GM13977 (cell line): Measurements from ENCODE around the gene SCYGR7.
"Not testable (repeated sequence)": the region's sequence is repeated elsewhere in the genome, so short reads cannot be mapped to it uniquely, and the experiment has no call there.

Source experiments
- DNase-seq: peaks from one replicate; pipeline ENCODE4 v3.0.0; 2012; ENCODE audit warnings: low spot score
- in situ Hi-C: fragments of 300-500 bp; cut with MboI; formaldehyde crosslinking; loops from one replicate; pipeline ENCODE4 v1.12.0; 2022; ENCODE audit warnings: low sequenced_read_pairs, low pct_unique_long_range_greater_than_20kb, mixed read lengths, inconsistent platforms; ENCODE audit not compliant: unreplicated experiment
- TF ChIP-seq, protein P1 (sequence below): IDR thresholded peaks from 2 replicates; pipeline ENCODE4 v1.5.1; 2012; ENCODE audit warnings: mild to moderate bottlenecking, control low read depth; ENCODE audit not compliant: insufficient read depth; ENCODE audit errors: extremely low read depth, missing control alignments

The SCYGR7 gene

DNA sequence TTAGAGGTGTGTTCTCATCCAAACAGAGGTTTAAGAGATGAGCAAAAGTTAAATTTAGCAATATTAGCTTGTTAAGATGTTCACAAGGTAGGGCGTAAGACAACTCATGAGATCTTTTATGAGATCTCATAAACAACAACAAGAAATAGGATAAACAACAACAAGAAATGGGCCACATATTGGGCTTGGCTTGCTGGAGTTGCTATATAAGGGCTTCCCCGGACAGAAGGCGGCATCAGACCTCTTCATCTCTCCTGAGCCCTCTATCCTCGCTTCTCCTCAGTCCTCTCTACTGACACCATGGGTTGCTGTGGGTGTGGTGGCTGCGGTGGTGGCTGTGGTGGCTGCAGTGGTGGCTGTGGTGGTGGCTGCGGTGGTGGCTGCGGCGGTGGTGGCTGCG, 17.5 kb downstream of the SCYGR7 start, which contains the start of gene SCYGR8:
SCYGR8 (plus strand) TSS at position 301 of the 400 bp plus-strand sequence; CDS start at position 301, 0 bp downstream.
- no peak for DNase-seq
- TF ChIP-seq, protein P1, sequence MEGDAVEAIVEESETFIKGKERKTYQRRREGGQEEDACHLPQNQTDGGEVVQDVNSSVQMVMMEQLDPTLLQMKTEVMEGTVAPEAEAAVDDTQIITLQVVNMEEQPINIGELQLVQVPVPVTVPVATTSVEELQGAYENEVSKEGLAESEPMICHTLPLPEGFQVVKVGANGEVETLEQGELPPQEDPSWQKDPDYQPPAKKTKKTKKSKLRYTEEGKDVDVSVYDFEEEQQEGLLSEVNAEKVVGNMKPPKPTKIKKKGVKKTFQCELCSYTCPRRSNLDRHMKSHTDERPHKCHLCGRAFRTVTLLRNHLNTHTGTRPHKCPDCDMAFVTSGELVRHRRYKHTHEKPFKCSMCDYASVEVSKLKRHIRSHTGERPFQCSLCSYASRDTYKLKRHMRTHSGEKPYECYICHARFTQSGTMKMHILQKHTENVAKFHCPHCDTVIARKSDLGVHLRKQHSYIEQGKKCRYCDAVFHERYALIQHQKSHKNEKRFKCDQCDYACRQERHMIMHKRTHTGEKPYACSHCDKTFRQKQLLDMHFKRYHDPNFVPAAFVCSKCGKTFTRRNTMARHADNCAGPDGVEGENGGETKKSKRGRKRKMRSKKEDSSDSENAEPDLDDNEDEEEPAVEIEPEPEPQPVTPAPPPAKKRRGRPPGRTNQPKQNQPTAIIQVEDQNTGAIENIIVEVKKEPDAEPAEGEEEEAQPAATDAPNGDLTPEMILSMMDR = no peak
- in situ Hi-C loops = no loop called here

DNA sequence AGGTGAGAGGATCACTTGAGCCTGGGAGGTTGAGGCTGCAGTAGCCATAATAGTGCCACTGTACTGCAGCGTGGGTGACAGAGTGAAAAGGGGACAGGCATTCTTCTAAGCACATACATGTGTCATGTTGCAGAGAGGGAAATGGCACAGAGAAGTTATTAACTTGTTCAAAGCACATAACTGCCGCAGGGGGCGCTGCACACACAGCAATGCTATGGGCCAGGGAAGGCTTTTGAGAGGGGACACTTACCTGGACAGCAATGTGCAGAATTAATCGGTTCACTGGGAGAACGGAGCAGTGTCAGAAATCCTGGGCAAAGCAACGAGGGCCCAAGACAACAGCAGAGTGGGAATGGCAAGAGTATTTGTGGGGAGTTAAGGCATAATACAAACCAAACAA, 19.9 kb downstream of the SCYGR7 start:
- in situ Hi-C loops = no loop called here
- TF ChIP-seq, protein P1 = peak; percentile 40
- peak; percentile 40 for DNase-seq

- not testable (repeated sequence) for DNase-seq
- in situ Hi-C loops = loop anchor here (25.0 kb wide), 2 partner anchors 269 to 619 kb away; no protein-coding TSS in a partner anchor
These were observed 28.1 kb downstream of the SCYGR7 start for GRCh38 chr2:227756261-227756660.

DNA sequence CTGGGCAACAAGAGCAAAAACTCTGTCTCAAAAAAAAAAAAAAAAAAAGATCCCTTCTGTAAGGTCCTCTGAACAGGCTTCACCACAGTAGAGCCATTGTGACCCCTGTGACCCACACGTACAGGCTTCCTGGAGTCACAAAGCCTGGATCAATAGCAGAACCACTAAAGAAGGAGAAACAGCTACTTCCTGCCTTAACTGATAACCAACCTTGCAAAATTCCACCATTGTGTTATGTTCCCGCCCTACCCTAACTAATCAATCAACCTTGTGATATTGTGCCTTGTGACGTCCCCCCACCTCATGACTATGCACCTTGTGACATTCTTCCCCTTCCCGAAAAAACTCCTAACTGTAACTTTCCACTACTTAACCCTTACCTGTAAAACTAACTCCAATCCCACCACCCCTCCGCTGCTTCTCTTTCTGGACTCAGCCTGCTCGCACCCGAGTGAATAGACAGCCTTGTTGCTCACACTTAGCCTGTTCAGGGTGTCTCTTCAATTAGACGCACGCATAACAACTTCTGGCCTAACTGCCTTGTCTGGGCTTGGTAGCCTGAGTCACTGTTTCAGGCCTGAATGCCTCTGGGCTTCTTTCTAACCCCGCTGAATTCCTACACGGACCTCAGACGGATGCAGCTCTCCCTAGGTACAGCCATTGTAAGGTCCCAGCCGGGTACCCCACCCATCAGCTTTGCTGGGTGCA, 31.4 kb downstream of the SCYGR7 start:
- in situ Hi-C loops = loop anchor here (25.0 kb wide), 2 partner anchors 272 to 622 kb away; no protein-coding TSS in a partner anchor
- TF ChIP-seq, protein P1 = no peak
- no peak for DNase-seq

- in situ Hi-C loops = loop anchor here (25.0 kb wide), 2 partner anchors 275 to 625 kb away; no protein-coding TSS in a partner anchor
- no peak for DNase-seq
- TF ChIP-seq, protein P1 = no peak
These were observed 33.8 kb downstream of the SCYGR7 start for GRCh38 chr2:227761740-227762476.

DNA sequence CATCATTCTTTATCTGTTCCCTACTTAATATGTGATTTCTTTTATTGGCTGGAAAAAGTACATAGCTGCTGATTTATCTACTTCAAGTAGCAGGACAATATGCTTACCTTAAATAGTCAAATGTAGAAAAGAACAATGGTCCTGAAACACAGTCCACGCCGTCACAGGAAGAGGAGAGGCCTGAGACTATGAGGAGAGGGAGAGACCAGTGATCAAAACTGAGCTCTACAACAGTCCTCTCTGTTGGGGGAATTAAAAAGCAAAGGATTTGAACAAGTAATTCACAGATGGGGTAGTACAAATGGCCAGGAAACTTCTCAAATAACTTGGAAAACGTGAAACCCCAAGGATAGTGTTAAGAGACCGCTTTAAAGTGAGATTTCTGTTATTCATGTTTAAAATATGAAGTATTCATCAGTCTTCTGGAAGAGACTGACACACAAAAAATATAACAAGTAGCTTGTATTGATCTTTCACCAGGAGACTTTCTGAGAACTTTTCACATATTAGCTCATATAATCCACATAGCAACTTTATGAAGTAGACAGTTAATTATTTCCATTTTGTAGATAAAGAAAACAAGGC, 37.7 kb downstream of the SCYGR7 start:
- no peak for DNase-seq
- TF ChIP-seq, protein P1 = no peak
- in situ Hi-C loops = loop anchor here (25.0 kb wide), 2 partner anchors 279 to 629 kb away; no protein-coding TSS in a partner anchor
